Neuronal stem cell (in vitro differentiated cells): ENCODE data around the gene PAPSS2.

Source experiments
- DNase-seq: peaks from one replicate; pipeline ENCODE4 v3.0.0-alpha.2; 2013; ENCODE audit warnings: low spot score
- H2AFZ ChIP-seq: one replicate; pipeline ENCODE4 v1.6.1; 2013; ENCODE audit warnings: mild to moderate bottlenecking, low read length, inconsistent platforms
- H2AK5ac ChIP-seq: 2 replicates; pipeline ENCODE4 v1.6.1; 2013; ENCODE audit warnings: low read depth, mild to moderate bottlenecking, inconsistent platforms, low read length, moderate library complexity, mixed read lengths
- H2BK120ac ChIP-seq: 2 replicates; pipeline ENCODE4 v1.6.1; 2013; ENCODE audit warnings: low read depth, mild to moderate bottlenecking, inconsistent platforms, low read length, moderate library complexity, mixed read lengths
- H2BK12ac ChIP-seq: one replicate; pipeline ENCODE4 v1.6.1; 2013; ENCODE audit warnings: low read length, inconsistent platforms
- H2BK15ac ChIP-seq: 2 replicates; pipeline ENCODE4 v1.6.1; 2013; ENCODE audit warnings: mild to moderate bottlenecking, low read length, inconsistent platforms, mixed read lengths
- H2BK5ac ChIP-seq: one replicate; pipeline ENCODE4 v1.6.1; 2013; ENCODE audit warnings: inconsistent platforms, mild to moderate bottlenecking, low read length, moderate library complexity
- H3K14ac ChIP-seq: one replicate; pipeline ENCODE4 v1.6.1; 2013; ENCODE audit warnings: low read length, inconsistent platforms
- H3K18ac ChIP-seq: 2 replicates; pipeline ENCODE4 v1.6.1; 2013; ENCODE audit warnings: low read length, inconsistent platforms
- H3K23ac ChIP-seq: 2 replicates; pipeline ENCODE4 v1.6.1; 2013; ENCODE audit warnings: low read depth, mild to moderate bottlenecking, mixed read lengths, low read length, inconsistent platforms; ENCODE audit not compliant: poor library complexity
- H3K27ac ChIP-seq: replicated peaks from 3 replicates; pipeline ENCODE4 v1.5.1; 2013; ENCODE audit warnings: low read length, inconsistent platforms
- H3K27me3 ChIP-seq, 3 experiments: 2 replicates each; pipeline ENCODE4 v1.6.1; 2013; ENCODE audit warnings: low read length in 3 of 3, mild to moderate bottlenecking in 2 of 3, inconsistent platforms in 1 of 3, low read depth in 1 of 3, mixed read lengths in 1 of 3, moderate library complexity in 1 of 3; ENCODE audit not compliant: control insufficient read depth in 3 of 3, insufficient read depth in 3 of 3
- H3K36me3 ChIP-seq, 2 donors: replicated peaks in 1 of 2; 2 replicates each; pipeline ENCODE4 v1.6.1; 2013; ENCODE audit warnings: low read length in 2 of 2; ENCODE audit not compliant: control insufficient read depth in 2 of 2, insufficient read depth in 2 of 2
- H3K4ac ChIP-seq: 2 replicates; pipeline ENCODE4 v1.6.1; 2013; ENCODE audit warnings: inconsistent platforms, mild to moderate bottlenecking, low read length, moderate library complexity
- H3K4me1 ChIP-seq, 2 donors: 1 replicate in 1 of 2; 2 replicates in 1 of 2; pipeline ENCODE4 v1.6.1; 2013; ENCODE audit warnings: low read length in 2 of 2, low read depth in 1 of 2; ENCODE audit not compliant: control insufficient read depth in 2 of 2, insufficient read depth in 1 of 2
- H3K4me2 ChIP-seq: one replicate; pipeline ENCODE4 v1.6.1; 2013; ENCODE audit warnings: mild to moderate bottlenecking, low read length, inconsistent platforms; ENCODE audit not compliant: insufficient read depth, poor library complexity, severe bottlenecking
- H3K4me3 ChIP-seq, 2 donors: 2 replicates each; pipeline ENCODE4 v1.5.1; 2013; ENCODE audit warnings: low read length in 2 of 2, mild to moderate bottlenecking in 2 of 2, inconsistent platforms in 1 of 2, moderate library complexity in 1 of 2
- H3K79me1 ChIP-seq: one replicate; pipeline ENCODE4 v1.6.1; 2013; ENCODE audit warnings: low read depth, mild to moderate bottlenecking, inconsistent platforms, low read length, moderate library complexity
- H3K9ac ChIP-seq: one replicate; pipeline ENCODE4 v1.6.1; 2013; ENCODE audit warnings: mild to moderate bottlenecking, low read depth, low read length, inconsistent platforms; ENCODE audit not compliant: poor library complexity
- H3K9me3 ChIP-seq, 2 donors: replicated peaks in 1 of 2; 2 replicates each; pipeline versions ENCODE3 to v1.6.1; 2013; ENCODE audit warnings: low read length in 2 of 2, mild to moderate bottlenecking in 2 of 2, inconsistent platforms in 1 of 2, low read depth in 1 of 2, mixed read lengths in 1 of 2, moderate library complexity in 1 of 2; ENCODE audit not compliant: control insufficient read depth in 2 of 2, insufficient read depth in 1 of 2
- H4K8ac ChIP-seq: one replicate; pipeline ENCODE4 v1.6.1; 2013; ENCODE audit warnings: low read depth, mild to moderate bottlenecking, inconsistent platforms, low read length, moderate library complexity
- H4K91ac ChIP-seq: one replicate; pipeline ENCODE4 v1.6.1; 2013; ENCODE audit warnings: low read length, low read depth, mild to moderate bottlenecking, inconsistent platforms; ENCODE audit not compliant: poor library complexity
- WGBS, 2 donors: extraction: QIAGEN DNeasy Blood & Tissue Kit; methylation state at CpG; one replicate each; pipeline ENCODE4 v1.1.7; 2013; ENCODE audit warnings: missing lambda C conversion rate in 2 of 2, mixed read lengths in 1 of 2; ENCODE audit not compliant: insufficient read length in 2 of 2, insufficient replicate concordance in 1 of 2; ENCODE audit errors: extremely low coverage in 2 of 2; 5-methylcytosine and 5-hydroxymethylcytosine counted together

Gene PAPSS2

DNA sequence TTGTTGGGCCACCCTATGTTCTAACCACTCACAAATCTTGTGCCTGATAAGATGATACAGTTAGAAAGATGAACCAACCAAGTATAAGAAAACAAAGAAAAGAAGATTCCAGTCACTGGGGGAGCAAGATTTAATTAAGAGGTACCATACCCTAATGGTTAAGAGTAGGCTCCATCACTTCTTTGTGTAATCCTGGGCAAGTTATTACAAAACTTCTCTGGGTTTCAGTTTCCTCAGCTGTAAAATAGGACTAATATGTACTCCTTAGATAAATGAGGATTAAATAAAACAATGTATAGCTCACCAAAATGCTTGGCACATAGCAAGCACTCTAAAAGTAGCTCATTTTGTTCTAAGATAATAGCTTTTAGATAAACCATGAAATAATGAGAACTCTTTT lies 99.9 kb downstream of the PAPSS2 start:
- no peak overlapping the region for H3K23ac ChIP-seq
- H3K18ac ChIP-seq: no peak overlapping the region
- H2AK5ac ChIP-seq: no peak overlapping the region
- no peak overlapping the region for H4K8ac ChIP-seq
- no peak overlapping the region for H3K4ac ChIP-seq
- H3K4me3 ChIP-seq: no peak overlapping the region
- no peak overlapping the region for H3K27ac ChIP-seq
- no peak overlapping the region for H2BK5ac ChIP-seq
- no peak overlapping the region for H2BK120ac ChIP-seq
- no peak overlapping the region for H2BK15ac ChIP-seq
- H3K27me3 ChIP-seq: no peaks in the 10 kb centered on the region
- H3K36me3 ChIP-seq: peaks cover 1 to 87% of the 10 kb centered on the region in 2 donors
- DNase-seq: no peak
- no peaks in the 10 kb centered on the region for H3K4me1 ChIP-seq
- H3K9ac ChIP-seq: no peak overlapping the region
- no peak overlapping the region for H3K14ac ChIP-seq
- no peaks in the 10 kb centered on the region for H3K9me3 ChIP-seq
- no peak overlapping the region for H2BK12ac ChIP-seq
- H3K79me1 ChIP-seq: no peaks in the 10 kb centered on the region
- no peak overlapping the region for H4K91ac ChIP-seq
- no peak overlapping the region for H2AFZ ChIP-seq
- no peak overlapping the region for H3K4me2 ChIP-seq

DNA sequence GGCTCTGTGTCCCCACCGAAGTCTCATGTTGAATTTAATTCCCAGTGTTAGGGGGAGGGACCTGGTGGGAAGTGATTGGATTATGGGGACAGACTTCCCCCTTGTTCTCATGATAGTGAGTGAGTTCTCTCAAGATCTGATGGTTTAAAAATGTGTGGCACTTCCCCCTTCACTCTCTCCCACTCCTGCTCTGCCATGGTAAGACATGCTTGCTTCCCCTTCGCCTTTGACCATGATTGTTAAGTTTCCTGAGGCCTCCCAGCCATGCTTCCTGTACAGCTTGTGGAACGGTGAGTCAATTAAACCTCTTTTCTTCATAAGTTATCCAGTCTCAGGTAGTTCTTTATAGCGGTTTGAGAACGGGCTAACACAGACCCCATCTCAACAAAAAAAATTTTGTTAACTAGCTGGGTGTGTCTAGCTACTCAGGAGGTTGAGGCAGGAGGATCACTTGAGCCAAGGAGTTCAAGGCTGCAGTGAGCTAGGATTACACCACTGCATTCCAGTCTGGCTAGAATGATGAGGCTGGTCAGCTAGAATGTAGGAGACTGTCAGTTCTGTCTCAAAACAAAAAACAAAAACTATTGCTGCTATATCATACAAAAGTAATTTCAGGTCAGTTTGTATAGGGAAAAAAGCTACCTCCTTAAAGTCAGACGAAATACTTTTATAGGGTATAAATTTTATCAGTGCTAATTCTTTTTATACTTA lies 100.7 kb downstream of the PAPSS2 start:
- no peak for DNase-seq
- Histone ChIP-seq H3K4me2 (no peak overlapping the region), H3K18ac (no peak overlapping the region), H2BK5ac (no peak overlapping the region), H2AK5ac (no peak overlapping the region), H2BK15ac (no peak overlapping the region), H4K91ac (no peak overlapping the region), H2BK12ac (no peak overlapping the region), H2AFZ (no peak overlapping the region), H3K9ac (no peak overlapping the region), H3K4me1 (no peaks in the 10 kb centered on the region), H3K27me3 (no peaks in the 10 kb centered on the region), H3K14ac (no peak overlapping the region), H3K36me3 (peaks cover 1 to 87% of the 10 kb centered on the region in 2 donors), H3K79me1 (no peaks in the 10 kb centered on the region), H3K23ac (no peak overlapping the region), H3K9me3 (no peaks in the 10 kb centered on the region), H4K8ac (no peak overlapping the region), H3K4ac (no peak overlapping the region), H3K4me3 (no peak overlapping the region), H3K27ac (no peak overlapping the region), H2BK120ac (no peak overlapping the region)
- WGBS, 2 donors: no CpG with 5 or more reads among the region's 6 CpGs

DNA sequence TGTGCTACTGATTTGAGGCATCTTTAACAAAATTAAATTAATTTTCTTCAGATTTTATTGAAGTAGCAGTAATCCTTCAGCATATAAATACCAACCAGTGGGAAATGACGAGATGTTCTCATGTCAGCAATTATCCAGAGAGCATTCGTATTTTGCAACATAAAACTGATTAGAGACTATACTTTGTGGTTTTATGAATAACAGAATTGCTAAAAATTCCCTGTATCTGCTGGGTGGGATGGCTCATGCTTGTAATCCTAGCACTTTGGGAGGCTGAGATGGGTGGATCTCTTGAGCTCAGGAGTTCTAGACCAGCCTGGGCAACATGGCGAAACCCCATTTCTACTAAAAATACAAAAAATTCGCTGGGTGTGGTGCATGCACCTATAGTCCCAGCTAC lies 101.5 kb downstream of the PAPSS2 start:
- no peak overlapping the region for H3K27ac ChIP-seq
- no CpG with 5 or more reads among the region's 4 CpGs for WGBS, 2 donors
- no peak overlapping the region for H4K8ac ChIP-seq
- no peak overlapping the region for H2BK12ac ChIP-seq
- H3K9ac ChIP-seq: no peak overlapping the region
- peaks cover 0 to 1% of the 10 kb centered on the region in 2 donors for H3K9me3 ChIP-seq
- H2BK5ac ChIP-seq: no peak overlapping the region
- no peaks in the 10 kb centered on the region for H3K4me1 ChIP-seq
- H3K4ac ChIP-seq: no peak overlapping the region
- no peak overlapping the region for H2AK5ac ChIP-seq
- no peak overlapping the region for H2BK120ac ChIP-seq
- H3K79me1 ChIP-seq: no peaks in the 10 kb centered on the region
- H2BK15ac ChIP-seq: no peak overlapping the region
- H3K4me2 ChIP-seq: no peak overlapping the region
- DNase-seq: no peak
- H3K4me3 ChIP-seq: no peak overlapping the region
- H3K36me3 ChIP-seq: peaks cover 1 to 87% of the 10 kb centered on the region in 2 donors
- H3K18ac ChIP-seq: no peak overlapping the region
- H3K14ac ChIP-seq: no peak overlapping the region
- no peak overlapping the region for H4K91ac ChIP-seq
- H3K23ac ChIP-seq: no peak overlapping the region
- H3K27me3 ChIP-seq: no peaks in the 10 kb centered on the region
- no peak overlapping the region for H2AFZ ChIP-seq

DNA sequence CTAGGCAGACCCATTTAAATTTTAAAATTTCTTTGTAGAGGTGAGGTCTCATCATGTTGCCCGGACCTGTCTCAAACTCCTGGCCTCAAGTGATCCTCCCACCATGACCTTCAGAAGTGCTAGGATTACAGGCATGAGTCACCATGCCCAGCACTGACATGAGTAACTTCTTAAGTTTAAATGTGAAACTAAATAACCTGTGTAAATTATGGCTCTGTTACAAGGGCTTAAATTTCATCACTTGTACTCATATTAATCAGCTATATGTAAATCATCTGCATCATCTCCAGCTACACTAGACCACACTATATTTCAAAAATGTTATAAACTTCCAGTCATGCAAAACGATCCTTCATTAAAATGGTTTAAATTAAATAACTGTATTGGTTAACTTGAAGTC lies 102.2 kb downstream of the PAPSS2 start:
- Histone ChIP-seq H4K91ac (no peak overlapping the region), H2AK5ac (no peak overlapping the region), H3K36me3 (peaks cover 1 to 87% of the 10 kb centered on the region in 2 donors), H3K14ac (no peak overlapping the region), H2BK12ac (no peak overlapping the region), H3K4me2 (no peak overlapping the region), H3K23ac (no peak overlapping the region), H3K27me3 (no peaks in the 10 kb centered on the region), H3K9ac (no peak overlapping the region), H2AFZ (no peak overlapping the region), H2BK5ac (no peak overlapping the region), H3K4me3 (no peak overlapping the region), H3K79me1 (no peaks in the 10 kb centered on the region), H2BK120ac (no peak overlapping the region), H3K4me1 (no peaks in the 10 kb centered on the region), H3K18ac (no peak overlapping the region), H3K27ac (no peak overlapping the region), H4K8ac (no peak overlapping the region), H3K4ac (no peak overlapping the region), H2BK15ac (no peak overlapping the region), H3K9me3 (peaks cover 0 to 4% of the 10 kb centered on the region in 2 donors)
- no peak for DNase-seq
- no CpG with 5 or more reads among the region's 2 CpGs for WGBS, 2 donors
